ENCODE data around the gene SPIN1. TPM values are rescaled to one million over a fixed set of nuclear protein-coding genes. Genes with fewer than 3 reads are reported as not detected.

SPIN1 gene
- total RNA-seq, 2 experiments from 2014 or later: 20.0 to 39.0 TPM

DNA sequence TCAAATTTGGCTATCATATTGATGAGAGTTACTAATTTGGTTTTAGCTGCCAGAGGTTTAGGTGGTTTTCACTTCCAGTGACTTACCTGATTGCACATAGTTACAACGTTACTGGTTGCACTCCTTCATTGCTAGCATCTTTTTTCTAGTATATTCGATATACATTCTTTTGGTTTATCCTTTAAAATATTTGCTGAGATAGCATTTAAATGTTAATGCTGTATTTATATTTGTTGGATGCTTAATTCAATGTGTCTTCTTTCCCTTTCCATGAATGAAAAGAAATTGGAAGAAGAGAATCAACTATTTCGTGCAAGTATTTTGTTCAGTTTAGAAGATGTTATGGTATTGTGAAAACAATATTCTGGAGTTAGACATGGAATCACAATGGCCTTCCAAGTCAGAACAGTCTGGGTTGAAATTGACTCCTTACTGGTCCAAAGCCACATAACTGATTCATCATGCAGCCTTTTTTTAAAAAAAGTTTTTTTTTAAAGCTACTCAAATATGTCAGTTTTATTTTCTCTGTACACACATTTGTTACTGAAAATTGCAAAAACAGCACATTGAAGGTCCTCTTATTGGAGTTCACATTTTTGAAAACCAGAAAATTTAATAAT lies 2.2 kb downstream of the SPIN1 start:
- DNase-seq (ENCODE audit: low spot score): no peak
- H3K36me3 ChIP-seq (ENCODE audit: insufficient read depth, low read length): peaks cover 5% of the 10 kb centered on the region; the same call in 1 of the 2 replicates
- no peak overlapping the region for H3K27ac ChIP-seq (ENCODE audit: low read depth, low read length, poor library complexity, severe bottlenecking)
- ChIA-PET CTCF (ENCODE audit: unreplicated experiment) (no interaction called here), POLR2A (interaction anchor here (0.6 to 1.3 kb wide), 3 partner anchors 12 to 575 kb away, joined by 3 to 6 read pairs (median 5); no protein-coding TSS in a partner anchor)
- H3K79me2 ChIP-seq (ENCODE audit: insufficient read depth, low read depth, low read length): peaks cover 35% of the 10 kb centered on the region
- H3K4me1 ChIP-seq (ENCODE audit: insufficient read depth, low read length, poor library complexity, severe bottlenecking): peaks cover 15% of the 10 kb centered on the region
- TF ChIP-seq EZH2phosphoT487 (IDR thresholded peaks at IDR 0.05; ENCODE audit: borderline replicate concordance, low read depth, low read length) (no peak), CTCF (conservative IDR thresholded peaks at IDR 0.05; ENCODE audit: low read length) (no peak)
- peaks cover 13% of the 10 kb centered on the region for H4K20me1 ChIP-seq (ENCODE audit: insufficient read depth, low read length)
- no peaks in the 10 kb centered on the region for H3K9me3 ChIP-seq (ENCODE audit: low read length)
- peak overlapping the region; percentile 72 for H3K4me2 ChIP-seq (ENCODE audit: low read length)
- H3K4me3 ChIP-seq (ENCODE audit: low read depth, low read length, poor library complexity, severe bottlenecking): no peak overlapping the region
- H3K9me2 ChIP-seq (ENCODE audit: insufficient read depth, low read length): no peaks in the 10 kb centered on the region
- TSS peak; percentile 42 for BruUV-seq (replicated peaks)
- intact Hi-C loops (cut with micrococcal nuclease; ENCODE audit: unreplicated experiment): no loop called here
- no peak overlapping the region for H2AFZ ChIP-seq (ENCODE audit: low read length)

- H2AFZ ChIP-seq (ENCODE audit: low read length): no peak overlapping the region
- DNase-seq (ENCODE audit: low spot score): no peak
Measured at GRCh38 chr9:88391236-88391635, 3.0 kb downstream of the SPIN1 start.

More at GRCh38 chr9:88391236-88391635, 3.0 kb downstream of the SPIN1 start:
- TF ChIP-seq EZH2phosphoT487 (IDR thresholded peaks at IDR 0.05; ENCODE audit: borderline replicate concordance, low read depth, low read length): no peak
- TF ChIP-seq CTCF (conservative IDR thresholded peaks at IDR 0.05; ENCODE audit: low read length): no peak
- Histone ChIP-seq H3K79me2 (ENCODE audit: insufficient read depth, low read depth, low read length) (peaks cover 36% of the 10 kb centered on the region), H3K4me2 (ENCODE audit: low read length) (no peak overlapping the region), H3K9me3 (ENCODE audit: low read length) (no peaks in the 10 kb centered on the region), H4K20me1 (ENCODE audit: insufficient read depth, low read length) (peaks cover 13% of the 10 kb centered on the region), H3K36me3 (ENCODE audit: insufficient read depth, low read length) (peaks cover 5% of the 10 kb centered on the region; the same call in 1 of the 2 replicates), H3K27ac (ENCODE audit: low read depth, low read length, poor library complexity, severe bottlenecking) (no peak overlapping the region), H3K4me3 (ENCODE audit: low read depth, low read length, poor library complexity, severe bottlenecking) (no peak overlapping the region), H3K4me1 (ENCODE audit: insufficient read depth, low read length, poor library complexity, severe bottlenecking) (peaks cover 15% of the 10 kb centered on the region), H3K9me2 (ENCODE audit: insufficient read depth, low read length) (no peaks in the 10 kb centered on the region)
- ChIA-PET POLR2A (interaction anchor here (0.6 to 1.3 kb wide), 3 partner anchors 11 to 576 kb away, joined by 3 to 6 read pairs (median 5); no protein-coding TSS in a partner anchor), CTCF (ENCODE audit: unreplicated experiment) (no interaction called here)
- no TSS peak for BruUV-seq (replicated peaks)
- intact Hi-C loops (cut with micrococcal nuclease; ENCODE audit: unreplicated experiment): no loop called here
